ENCODE measurements around the gene PPP3CA. TPM values are rescaled to one million over a fixed set of nuclear protein-coding genes. Genes with fewer than 3 reads are reported as not detected.

PPP3CA gene
- total and polyA plus RNA-seq, 2 of the 13 experiments (the other 11 are each of a cell fraction or from before 2014, with no cell fraction given): 4.8 to 13.2 TPM

- TF ChIP-seq ZNF558 (CRISPR knock-in tag; IDR thresholded peaks at IDR 0.05; ENCODE audit: borderline replicate concordance): no peak
- no peak for TF ChIP-seq ZSCAN20 (CRISPR knock-in tag; IDR thresholded peaks at IDR 0.05; ENCODE audit: borderline replicate concordance)
- TF ChIP-seq ZNF713 (CRISPR knock-in tag; IDR thresholded peaks at IDR 0.05): no peak
- no peak for TF ChIP-seq KIAA2018 (CRISPR knock-in tag; IDR thresholded peaks at IDR 0.05; ENCODE audit: borderline replicate concordance)
- TF ChIP-seq HOXA9 (CRISPR knock-in tag; IDR thresholded peaks at IDR 0.05; ENCODE audit: borderline replicate concordance): no peak
- no peak for TF ChIP-seq ZNF687 (CRISPR knock-in tag; IDR thresholded peaks at IDR 0.05)
- no peak for TF ChIP-seq ZBED4 (CRISPR knock-in tag; IDR thresholded peaks at IDR 0.05; ENCODE audit: borderline replicate concordance)
- no peak for TF ChIP-seq SRSF4 (IDR thresholded peaks at IDR 0.05; ENCODE audit: low read depth, low read length, poor library complexity, severe bottlenecking)
- TF ChIP-seq ATF7-NPFF (CRISPR knock-in tag; IDR thresholded peaks at IDR 0.05; ENCODE audit: low read depth): no peak
- TF ChIP-seq ZNF782 (CRISPR knock-in tag; IDR thresholded peaks at IDR 0.05; ENCODE audit: borderline replicate concordance): no peak
These were observed 178.0 kb downstream of the PPP3CA start (continued) for GRCh38 chr4:101169044-101170014.
